NCI-H1417 treated with DMSO at 0.1 percent for 48 hours (cell line): Measurements from ENCODE around the gene F2R.
"Not testable (repeated sequence)": the region's sequence is repeated elsewhere in the genome, so short reads cannot be mapped to it uniquely, and the experiment has no call there.

Experiments
- DNase-seq: peaks from one replicate; lab custom pipeline; 2025; lab: John Stamatoyannopoulos, UW

The F2R gene

GRCh38 chr5:76718880-76719279 is 3.0 kb downstream of the F2R start:
- no peak for DNase-seq

DNA sequence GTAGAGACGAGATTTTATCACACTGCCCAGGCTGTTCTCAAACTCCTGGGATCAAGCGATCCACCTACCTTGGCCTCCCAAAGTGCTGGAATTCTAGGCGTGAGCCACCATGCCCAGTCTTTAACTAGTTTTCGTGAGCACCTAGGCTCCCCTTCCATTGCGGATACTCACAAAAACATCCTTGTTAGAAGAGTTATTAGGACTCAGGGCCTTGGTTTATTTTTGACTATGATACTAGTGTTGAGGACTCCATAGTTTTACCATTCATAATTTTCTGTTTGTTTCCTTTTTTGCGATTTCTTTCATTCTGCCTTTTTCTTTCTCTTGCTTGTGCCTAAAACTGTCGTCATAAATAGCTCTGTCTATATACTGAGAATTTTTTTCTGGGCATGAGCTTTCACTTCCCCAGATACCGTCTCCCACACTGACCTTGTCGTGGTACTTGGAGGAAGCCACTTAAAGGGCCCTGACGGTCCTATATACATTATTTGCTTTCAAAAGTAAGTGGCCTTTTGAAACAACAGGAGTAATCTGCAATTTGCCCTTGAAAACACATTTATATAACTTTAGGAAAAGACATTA is 5.2 kb downstream of the F2R start:
- DNase-seq: no peak

DNA sequence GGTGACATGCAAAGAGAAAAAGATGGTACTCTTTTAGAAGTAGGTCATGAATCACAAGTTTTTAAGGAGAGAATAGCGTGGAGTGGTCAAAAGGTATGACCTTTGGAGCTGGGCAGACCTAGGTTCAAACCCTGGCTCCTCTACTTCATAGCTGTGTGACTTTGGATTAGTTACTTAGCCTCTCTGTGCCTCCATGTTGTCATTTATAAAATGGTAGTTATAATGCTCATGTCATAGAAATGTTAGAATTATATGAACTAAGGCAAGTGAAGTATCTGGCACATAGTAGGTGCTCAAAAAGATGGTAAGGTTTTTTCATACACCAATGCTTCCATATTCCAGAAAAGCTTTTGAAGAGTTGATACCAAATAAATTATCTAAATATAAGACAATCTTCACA is 7.3 kb downstream of the F2R start:
- DNase-seq: no peak

GRCh38 chr5:76723906-76724305 is 8.0 kb downstream of the F2R start:
- no peak for DNase-seq

GRCh38 chr5:76724871-76725270 is 8.9 kb downstream of the F2R start:
- no peak for DNase-seq

DNA sequence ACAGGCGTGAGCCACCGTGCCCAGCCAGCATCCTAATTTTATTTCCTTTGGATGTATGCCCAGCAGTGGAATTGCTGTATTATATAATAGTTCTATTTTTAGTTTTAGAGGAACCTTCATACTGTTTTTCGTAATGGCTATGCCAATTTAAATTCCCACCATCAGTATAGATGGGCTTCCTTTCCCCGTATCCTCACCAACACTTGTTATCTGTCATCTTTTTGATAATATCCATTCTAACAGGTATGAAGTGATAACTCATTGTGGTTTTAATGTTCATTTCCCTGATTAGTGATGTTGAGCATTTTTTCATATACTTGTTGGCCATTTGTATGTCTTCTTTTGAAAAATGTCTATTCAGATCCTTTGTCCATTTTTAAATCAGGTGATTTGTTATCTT is 13.0 kb downstream of the F2R start:
- no peak for DNase-seq

DNA sequence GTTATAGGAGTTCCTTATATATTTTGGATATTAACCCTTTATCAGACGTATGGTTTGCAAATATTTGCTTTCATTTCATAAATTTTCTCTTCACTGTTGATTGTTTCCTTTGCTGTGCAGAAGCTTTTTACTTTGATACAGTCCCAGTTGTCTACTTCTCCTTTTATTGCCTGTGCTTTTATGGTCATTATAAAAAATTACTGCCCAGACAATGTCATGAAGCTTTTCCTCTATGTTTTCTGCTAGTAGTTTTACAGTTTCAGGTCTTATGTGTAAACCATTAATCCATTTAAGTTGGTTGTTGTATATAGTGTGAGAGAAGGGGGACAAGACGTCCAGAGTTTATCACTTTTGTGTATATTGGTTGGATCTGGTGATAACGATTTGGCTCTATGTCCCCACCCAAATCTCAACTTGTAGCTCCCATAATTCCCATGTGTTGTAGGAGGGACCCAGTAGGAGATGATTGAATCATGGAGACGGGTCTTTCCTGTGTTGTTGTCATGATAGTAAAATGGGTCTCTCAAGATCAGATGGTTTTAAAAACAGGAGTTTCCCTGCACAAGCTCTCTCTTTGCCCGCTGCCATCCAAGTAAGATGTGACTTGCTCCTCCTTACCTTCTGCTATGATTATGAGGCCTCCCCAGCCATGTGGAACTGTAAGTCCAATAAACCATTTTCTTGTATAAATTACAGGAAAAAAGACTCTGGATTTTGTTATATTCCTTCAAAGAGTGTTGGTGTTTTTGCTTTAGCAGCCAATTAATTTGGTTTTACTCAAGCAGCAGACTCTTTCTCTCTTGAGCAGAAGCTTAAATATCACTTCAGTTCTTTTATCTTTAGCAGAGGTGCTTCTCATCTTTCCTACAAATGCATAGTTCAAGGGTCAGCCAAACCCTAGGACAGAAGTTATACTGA is 13.7 kb downstream of the F2R start:
- DNase-seq: no peak

DNA sequence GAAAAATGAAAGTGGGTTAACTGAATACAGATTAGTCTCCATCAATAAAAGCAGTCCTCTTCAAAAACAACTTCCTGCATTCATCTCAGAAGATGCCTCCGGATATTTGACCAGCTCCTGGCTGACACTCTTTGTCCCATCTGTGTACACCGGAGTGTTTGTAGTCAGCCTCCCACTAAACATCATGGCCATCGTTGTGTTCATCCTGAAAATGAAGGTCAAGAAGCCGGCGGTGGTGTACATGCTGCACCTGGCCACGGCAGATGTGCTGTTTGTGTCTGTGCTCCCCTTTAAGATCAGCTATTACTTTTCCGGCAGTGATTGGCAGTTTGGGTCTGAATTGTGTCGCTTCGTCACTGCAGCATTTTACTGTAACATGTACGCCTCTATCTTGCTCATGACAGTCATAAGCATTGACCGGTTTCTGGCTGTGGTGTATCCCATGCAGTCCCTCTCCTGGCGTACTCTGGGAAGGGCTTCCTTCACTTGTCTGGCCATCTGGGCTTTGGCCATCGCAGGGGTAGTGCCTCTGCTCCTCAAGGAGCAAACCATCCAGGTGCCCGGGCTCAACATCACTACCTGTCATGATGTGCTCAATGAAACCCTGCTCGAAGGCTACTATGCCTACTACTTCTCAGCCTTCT is 16.6 kb downstream of the F2R start:
- DNase-seq: no peak

DNA sequence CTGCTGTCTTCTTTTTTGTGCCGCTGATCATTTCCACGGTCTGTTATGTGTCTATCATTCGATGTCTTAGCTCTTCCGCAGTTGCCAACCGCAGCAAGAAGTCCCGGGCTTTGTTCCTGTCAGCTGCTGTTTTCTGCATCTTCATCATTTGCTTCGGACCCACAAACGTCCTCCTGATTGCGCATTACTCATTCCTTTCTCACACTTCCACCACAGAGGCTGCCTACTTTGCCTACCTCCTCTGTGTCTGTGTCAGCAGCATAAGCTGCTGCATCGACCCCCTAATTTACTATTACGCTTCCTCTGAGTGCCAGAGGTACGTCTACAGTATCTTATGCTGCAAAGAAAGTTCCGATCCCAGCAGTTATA is 17.1 kb downstream of the F2R start:
- no peak for DNase-seq

- no peak for DNase-seq
These were observed 20.0 kb downstream of the F2R start for GRCh38 chr5:76735762-76736545.

DNA sequence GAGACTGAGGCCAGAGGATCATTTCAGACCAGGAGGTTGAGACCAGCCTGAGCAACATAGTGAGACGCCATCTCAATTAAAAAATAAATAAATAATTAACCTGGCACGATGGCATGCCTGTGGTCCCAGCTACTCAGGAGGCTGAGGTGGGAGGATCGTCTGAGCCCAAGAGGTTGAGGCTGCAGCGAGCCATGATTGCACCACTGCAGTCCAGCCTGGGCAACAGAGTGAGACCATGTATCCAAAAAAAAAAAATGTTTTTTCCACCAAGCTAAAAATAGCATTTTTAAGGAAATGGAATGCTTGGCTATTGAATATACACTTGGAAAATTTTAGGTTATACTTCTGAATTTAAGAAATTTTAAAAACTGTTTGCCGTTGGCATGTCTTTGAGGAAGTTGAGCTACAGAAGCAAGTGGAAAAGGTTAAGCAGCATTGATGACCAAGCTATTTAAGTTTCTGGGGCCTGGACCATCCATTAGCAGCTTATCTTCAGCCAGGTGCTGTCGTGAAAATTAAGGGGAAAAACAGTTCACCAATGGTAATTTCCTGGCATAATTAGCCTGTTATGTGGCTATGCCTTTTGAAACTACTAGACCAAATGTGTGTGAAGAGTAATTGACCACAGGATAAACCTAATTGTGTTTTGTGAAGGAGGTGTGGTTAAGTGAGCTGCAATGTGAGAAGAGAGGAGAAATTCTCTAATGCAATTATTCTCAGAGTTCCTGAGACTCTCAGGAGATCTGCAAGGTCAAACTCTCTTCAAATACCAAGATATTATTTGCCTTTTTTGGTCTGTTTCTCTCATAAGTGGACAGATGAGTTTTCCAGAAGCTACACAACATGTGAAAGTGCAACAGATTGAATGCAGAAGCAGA is 21.0 kb downstream of the F2R start:
- DNase-seq: no peak

- DNase-seq: no peak
These were observed 21.9 kb downstream of the F2R start for GRCh38 chr5:76737846-76738245.

GRCh38 chr5:76741506-76741905 is 25.6 kb downstream of the F2R start:
- not testable (repeated sequence) for DNase-seq

DNA sequence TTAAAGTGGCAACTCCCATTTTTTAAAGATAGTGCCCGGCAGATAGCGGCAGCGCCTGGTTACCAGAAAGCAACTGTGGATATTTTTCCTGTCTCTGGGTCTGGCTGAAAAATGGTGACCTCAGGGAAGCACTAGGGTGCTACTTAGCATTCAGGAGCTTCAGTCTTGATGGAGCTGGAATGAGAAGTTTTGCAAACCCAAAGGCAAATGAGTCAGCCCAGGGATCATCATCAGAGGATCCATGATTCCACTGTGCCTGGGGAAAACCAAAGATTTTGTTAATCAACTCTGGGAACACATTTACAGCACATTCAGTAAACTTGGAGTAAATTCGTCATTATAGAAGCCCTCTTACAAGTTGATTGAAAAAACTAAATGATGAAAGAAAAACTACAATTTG is 26.7 kb downstream of the F2R start:
- DNase-seq: no peak

DNA sequence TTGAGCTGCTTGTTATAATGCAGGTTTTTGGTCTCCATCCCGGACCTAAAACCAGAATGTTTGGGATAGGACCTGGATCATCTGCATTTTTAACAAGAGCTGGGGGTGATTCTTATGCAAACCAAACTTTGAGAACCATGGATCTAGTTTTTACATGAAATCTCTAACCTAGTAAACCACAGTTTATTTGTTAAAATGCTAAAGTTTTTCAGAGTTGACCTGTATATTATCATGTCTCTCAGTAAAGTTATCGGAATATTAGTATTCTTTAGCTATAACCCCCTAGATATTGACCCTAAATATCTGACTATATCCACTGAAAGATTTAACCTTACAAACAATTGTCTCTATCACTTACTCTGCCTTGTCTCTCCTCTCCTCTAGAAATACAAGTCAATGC is 28.7 kb downstream of the F2R start:
- DNase-seq: no peak

DNA sequence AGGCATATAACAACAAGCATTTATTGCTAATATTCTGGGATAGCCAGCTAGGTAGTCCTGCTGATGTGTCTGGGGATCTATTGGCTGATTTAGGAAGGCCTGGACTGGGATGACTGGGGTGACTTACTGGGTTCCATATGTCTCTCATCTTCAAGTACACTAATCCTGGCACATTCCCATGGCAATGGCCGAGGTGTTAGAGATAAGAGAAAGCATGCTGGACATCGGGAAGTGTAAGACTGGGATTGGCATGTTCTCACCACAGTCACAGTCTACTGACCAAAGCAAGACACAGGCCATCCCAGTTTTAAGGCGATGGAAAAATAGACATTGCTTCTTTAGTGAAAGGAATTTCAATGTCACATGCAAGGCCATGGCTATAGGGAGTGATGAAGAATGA is 29.7 kb downstream of the F2R start:
- no peak for DNase-seq

DNA sequence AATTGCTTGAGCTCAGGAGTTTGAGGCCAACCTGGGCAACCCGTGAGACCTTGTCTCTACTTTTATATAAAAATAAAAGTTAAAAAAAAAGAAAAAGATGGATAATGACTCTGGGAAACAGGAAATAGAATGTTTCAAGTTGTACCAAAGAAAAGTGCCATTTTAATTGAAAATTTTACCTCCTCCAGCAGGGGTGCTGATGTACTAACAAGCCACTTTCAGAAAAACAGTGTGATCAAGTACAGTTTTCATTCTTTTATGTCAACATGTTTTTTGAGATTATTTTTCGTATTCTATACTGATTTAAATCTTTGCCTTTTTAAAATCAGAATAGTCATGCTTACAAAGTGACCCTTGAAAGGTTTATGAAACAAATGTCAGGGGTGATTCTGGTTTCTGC is 30.8 kb downstream of the F2R start:
- DNase-seq: no peak

DNA sequence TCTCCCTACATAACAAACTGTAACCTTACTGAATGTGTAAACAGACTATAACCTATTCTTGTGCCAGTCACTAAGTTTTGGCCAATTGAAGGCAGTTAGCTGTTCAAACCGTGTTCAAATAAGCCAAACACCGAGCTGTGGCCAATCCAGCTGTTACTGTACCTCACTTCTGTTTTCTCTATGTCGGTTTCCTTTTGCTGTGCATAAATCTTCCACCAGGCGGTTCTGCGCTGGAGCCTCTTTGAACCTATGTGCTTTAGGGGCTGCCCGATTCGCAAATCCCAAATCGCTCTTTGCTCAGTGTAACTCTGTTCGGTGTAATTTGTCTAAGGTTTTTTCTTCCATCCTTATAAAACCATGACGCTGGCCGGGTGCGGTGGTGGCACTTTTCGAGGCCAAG is 31.8 kb downstream of the F2R start:
- DNase-seq: no peak

- no peak for DNase-seq
These were observed 35.4 kb downstream of the F2R start for GRCh38 chr5:76751291-76751690.

DNA sequence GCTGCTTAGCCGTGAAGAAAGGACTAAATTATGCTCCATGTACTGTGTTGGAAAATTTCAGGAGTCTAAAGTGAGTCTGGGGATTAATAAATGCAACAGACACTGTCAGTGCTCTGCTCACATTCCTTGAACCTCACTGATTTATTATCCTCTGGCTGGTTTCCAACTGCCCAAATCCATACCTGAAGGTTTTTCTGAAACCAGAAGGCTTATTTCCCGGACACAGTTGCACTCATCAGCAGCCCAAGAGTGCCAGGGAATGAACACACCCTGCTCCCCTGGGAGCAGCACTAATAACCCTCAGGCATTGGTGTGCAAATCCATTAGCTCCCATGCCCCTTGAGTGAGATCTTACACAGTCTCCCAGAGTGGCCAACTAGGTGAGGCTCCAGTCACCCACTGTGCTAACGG is 38.7 kb downstream of the F2R start:
- no peak for DNase-seq
